ENCODE data around the gene PCGF3. TPM values are rescaled to one million over a fixed set of nuclear protein-coding genes. Genes with fewer than 3 reads are reported as not detected.
A peak's percentile ranks its signal among the peaks of the same experiment; 100 is the strongest.

PCGF3 gene
- total RNA-seq, 3 donors from 2014 or later, result 60.6 to 71.7 (median 69.4) TPM

DNA sequence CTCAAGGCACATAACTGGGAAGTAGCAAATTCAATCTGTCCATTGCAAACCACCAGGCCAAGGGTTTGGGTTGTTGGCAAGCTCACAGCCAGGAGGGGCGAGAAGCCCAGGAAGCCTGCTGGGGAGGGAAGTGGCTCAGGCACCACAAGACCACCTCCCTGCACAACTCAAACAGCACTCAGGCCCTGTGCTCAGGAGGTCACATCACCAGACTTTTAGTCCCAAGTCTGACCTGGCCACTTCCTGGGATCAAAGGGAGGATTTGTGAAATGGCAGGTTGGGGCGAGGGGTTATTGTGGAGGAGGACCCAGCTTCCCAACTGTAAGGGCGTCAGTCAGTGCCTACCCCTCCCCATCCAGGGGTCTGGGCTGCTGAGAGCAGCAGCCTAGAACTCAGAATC lies 33.9 kb upstream of the PCGF3 start:
- Histone ChIP-seq H3K4me1 (peaks cover 10 to 23% of the 10 kb centered on the region in 2 donors), H3K27me3 (no peaks in the 10 kb centered on the region), H3K36me3 (no peaks in the 10 kb centered on the region), H3K4me3 (no peak overlapping the region), H3K27ac (no peak overlapping the region), H3K9me3 (no peaks in the 10 kb centered on the region)
- intact Hi-C loops (cut with DNase I; ENCODE audit: low total_unique reads), result loop anchor here (10.0 kb wide), 1 partner anchor 323 kb away; the partner anchor contains the start of gene SLC26A1
- DNase-seq (ENCODE audit: low spot score in 2 of 2), result no peak
- TF ChIP-seq, protein P1, sequence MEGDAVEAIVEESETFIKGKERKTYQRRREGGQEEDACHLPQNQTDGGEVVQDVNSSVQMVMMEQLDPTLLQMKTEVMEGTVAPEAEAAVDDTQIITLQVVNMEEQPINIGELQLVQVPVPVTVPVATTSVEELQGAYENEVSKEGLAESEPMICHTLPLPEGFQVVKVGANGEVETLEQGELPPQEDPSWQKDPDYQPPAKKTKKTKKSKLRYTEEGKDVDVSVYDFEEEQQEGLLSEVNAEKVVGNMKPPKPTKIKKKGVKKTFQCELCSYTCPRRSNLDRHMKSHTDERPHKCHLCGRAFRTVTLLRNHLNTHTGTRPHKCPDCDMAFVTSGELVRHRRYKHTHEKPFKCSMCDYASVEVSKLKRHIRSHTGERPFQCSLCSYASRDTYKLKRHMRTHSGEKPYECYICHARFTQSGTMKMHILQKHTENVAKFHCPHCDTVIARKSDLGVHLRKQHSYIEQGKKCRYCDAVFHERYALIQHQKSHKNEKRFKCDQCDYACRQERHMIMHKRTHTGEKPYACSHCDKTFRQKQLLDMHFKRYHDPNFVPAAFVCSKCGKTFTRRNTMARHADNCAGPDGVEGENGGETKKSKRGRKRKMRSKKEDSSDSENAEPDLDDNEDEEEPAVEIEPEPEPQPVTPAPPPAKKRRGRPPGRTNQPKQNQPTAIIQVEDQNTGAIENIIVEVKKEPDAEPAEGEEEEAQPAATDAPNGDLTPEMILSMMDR (IDR thresholded peaks at IDR 0.05), result no peak
- no peak for TF ChIP-seq POLR2A (IDR thresholded peaks at IDR 0.05)
- no peak for TF ChIP-seq POLR2AphosphoS5 (IDR thresholded peaks at IDR 0.05)

DNA sequence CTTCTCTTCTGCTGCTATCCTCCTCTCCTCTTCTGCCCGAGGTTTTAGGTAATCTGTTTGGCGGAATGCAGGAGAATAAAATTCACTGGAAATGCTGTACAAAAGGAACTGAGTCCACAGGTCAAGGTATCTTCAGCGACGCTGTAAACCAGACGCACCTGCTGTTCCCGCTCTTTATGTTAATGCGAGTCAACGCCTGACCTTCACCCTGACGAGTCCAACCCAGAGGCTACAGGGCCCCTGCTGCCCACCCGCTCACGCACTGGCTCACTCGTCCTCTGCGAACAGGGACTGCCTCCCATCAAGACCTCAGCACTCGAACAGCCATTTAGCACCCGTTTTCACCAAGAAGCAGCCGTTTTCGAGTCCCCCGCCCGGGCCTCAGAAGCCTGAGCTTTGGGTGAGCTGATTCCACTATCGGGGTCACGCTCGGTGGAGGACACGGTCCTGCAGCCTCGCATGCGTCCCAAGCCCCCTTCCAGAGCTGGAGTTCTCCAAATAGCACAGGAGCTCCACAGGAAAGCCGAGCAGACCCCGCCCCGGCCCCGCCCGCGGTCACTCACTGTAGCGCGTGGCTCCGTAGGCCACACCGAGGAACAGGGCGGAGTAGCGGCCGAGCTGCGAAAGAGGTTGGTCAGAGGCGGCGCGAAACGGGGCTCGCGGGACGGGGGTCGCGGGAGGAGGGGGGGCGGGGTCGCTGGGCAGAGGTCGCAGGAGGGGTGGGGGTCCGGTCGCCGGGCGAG lies 32.1 kb upstream of the PCGF3 start:
- Histone ChIP-seq H3K4me1 (peaks cover 10 to 23% of the 10 kb centered on the region in 2 donors), H3K4me3 (peak overlapping the region; percentile 84 to 94 (median 87)), H3K27ac (peak overlapping the region; percentile 94 to 98), H3K27me3 (no peaks in the 10 kb centered on the region), H3K9me3 (no peaks in the 10 kb centered on the region), H3K36me3 (no peaks in the 10 kb centered on the region)
- DNase-seq (ENCODE audit: low spot score in 2 of 2), result no peak
- intact Hi-C loops (cut with DNase I; ENCODE audit: low total_unique reads), result loop anchor here (10.0 kb wide), 1 partner anchor 321 kb away; the partner anchor contains the start of gene SLC26A1
- TF ChIP-seq, protein P1 (IDR thresholded peaks at IDR 0.05), result no peak

DNA sequence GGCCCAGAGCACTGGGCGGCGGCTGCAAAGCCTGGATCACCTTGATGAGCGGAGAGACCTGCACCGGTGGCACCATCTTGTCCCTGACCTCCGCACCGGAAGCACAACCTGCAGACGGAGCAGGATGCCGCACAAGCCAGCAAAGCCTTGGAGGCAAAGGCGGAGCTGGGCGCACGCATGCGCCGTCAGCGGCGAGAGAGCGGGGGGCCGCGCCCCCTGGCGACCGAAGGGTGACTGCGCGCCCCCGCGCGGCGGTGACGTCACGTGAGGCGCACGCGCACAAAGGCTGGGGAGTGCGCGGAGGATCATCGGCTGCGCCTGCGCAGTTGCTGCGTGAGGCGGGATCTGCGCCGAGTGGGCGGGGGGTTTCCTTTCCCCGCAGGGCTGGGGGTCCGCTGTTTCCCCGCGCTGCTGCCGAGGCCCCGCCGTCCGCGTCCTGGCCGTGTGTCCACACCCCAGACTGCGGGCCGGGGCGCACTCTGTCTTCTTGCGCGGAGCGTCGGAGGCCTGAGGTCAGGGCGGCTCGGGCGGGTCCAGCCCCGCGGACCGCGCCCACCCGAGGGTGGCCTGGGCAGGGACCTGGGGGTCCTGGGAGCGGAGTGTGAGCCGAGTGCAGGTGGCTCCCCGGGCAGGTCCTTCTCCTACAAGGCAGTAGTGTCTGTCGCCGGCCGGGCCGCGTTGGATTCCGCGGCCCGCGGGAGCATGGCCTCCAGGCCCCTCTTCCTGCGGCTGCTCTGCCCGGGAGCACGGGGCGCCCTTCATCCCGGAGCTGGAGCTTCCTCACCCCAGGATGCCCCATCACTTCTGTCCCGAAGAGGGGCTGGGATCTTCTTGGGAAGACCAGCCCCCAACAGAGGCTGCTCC lies 31.2 kb upstream of the PCGF3 start, which contains the start of the genes ATP5ME and MYL5:
TSS of gene ATP5ME (minus strand) at position 105 of the 864 bp plus-strand sequence. CDS start at position 76, 29 bp downstream.
TSS of gene MYL5 (plus strand) at position 371 of the 864 bp plus-strand sequence. CDS start 3,485 bp downstream, outside the sequence.
- intact Hi-C loops (cut with DNase I; ENCODE audit: low total_unique reads), result loop anchor here (10.0 kb wide), 1 partner anchor 320 kb away; the partner anchor contains the start of gene SLC26A1
- peak within 1 kb of the TSS; percentile 84 to 94 (median 87) for H3K4me3 ChIP-seq
- H3K4me1 ChIP-seq, result peaks cover 10 to 23% of the 10 kb centered on the region in 2 donors
- H3K27ac ChIP-seq, result peak within 1 kb of the TSS; percentile 94 to 98
- peak; percentile 96 to 97 for DNase-seq (ENCODE audit: low spot score in 2 of 2)
- TF ChIP-seq POLR2AphosphoS5 (IDR thresholded peaks at IDR 0.05) (peak; percentile 82 to 95 (median 88)), POLR2A (IDR thresholded peaks at IDR 0.05) (peak; percentile 76)
- TF ChIP-seq, protein P1 (IDR thresholded peaks at IDR 0.05), result peak; percentile 79 to 95 (median 93)
- no peaks in the 10 kb centered on the region for H3K36me3 ChIP-seq
- H3K9me3 ChIP-seq, result no peaks in the 10 kb centered on the region
- H3K27me3 ChIP-seq, result no peaks in the 10 kb centered on the region

DNA sequence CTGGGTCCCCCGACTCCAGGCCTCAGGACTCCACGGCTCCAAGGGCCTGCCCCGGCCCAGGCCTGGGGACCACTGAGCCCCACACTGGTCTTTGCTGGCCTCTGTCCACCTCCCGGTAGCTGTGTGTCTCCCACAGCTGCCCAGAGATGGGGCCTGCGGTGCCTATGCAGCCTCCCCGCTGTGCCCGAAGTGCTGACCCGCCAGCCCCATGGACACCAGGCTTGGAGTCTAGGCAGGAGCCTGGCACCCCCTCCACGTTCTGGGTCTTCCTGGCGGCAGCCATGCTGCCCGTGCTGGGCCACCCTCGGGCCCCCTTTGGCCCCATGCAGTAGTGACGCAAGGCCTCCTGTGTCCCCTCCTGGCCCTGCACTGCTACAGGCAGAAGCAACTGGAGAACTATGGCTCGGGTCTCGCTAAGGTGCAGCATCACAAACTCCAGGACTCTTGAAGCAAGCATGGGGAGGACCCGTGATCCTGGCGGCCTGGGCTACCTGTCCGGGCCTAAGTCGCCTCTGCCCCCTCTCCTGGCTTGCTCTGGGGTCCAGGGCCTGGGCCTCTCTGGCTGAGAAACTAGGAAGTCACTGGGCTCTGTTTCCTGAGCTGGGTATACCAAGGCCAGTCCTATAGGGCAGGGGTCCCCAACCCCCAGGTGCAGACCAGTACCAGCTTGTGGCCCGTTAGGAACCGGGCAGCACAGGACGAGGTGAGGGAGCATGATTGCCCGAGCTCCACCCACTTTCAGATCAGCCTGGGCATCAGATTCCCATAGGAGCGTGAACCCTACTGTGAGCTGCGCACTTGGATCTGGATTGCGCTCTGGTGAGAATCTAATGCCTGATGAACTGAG lies 30.4 kb upstream of the PCGF3 start:
- peaks cover 10 to 24% of the 10 kb centered on the region in 2 donors for H3K4me1 ChIP-seq
- peak overlapping the region; percentile 84 to 94 (median 87) for H3K4me3 ChIP-seq
- intact Hi-C loops (cut with DNase I; ENCODE audit: low total_unique reads), result loop anchor here (10.0 kb wide), 1 partner anchor 320 kb away; the partner anchor contains the start of gene SLC26A1
- TF ChIP-seq, protein P1 (IDR thresholded peaks at IDR 0.05), result no peak
- TF ChIP-seq POLR2A (IDR thresholded peaks at IDR 0.05) (no peak), POLR2AphosphoS5 (IDR thresholded peaks at IDR 0.05) (no peak)
- no peaks in the 10 kb centered on the region for H3K9me3 ChIP-seq
- peak overlapping the region; percentile 94 to 98 for H3K27ac ChIP-seq
- no peaks in the 10 kb centered on the region for H3K36me3 ChIP-seq
- no peak for DNase-seq (ENCODE audit: low spot score in 2 of 2)
- H3K27me3 ChIP-seq, result no peaks in the 10 kb centered on the region
